IPS-18c (cell line): ENCODE measurements around the gene CATSPERE.
"Not testable (repeated sequence)": the region's sequence is repeated elsewhere in the genome, so short reads cannot be mapped to it uniquely, and the experiment has no call there.

ENCODE experiments used
- H3K4me3 ChIP-seq: 2 replicates; pipeline ENCODE4 v1.7.0; 2013; ENCODE audit warnings: low read depth, mild to moderate bottlenecking, low read length, moderate library complexity; ENCODE audit not compliant: insufficient read depth
- H3K9me3 ChIP-seq: one replicate; pipeline ENCODE4 v1.6.1; 2013; ENCODE audit warnings: mild to moderate bottlenecking, low read length, moderate library complexity; ENCODE audit not compliant: control insufficient read depth, insufficient read depth

The CATSPERE gene

GRCh38 chr1:244642526-244642925 is 181.5 kb downstream of the CATSPERE start:
- Histone ChIP-seq H3K9me3 (no peaks in the 10 kb centered on the region), H3K4me3 (no peak overlapping the region)

- no peaks in the 10 kb centered on the region for H3K9me3 ChIP-seq
These were observed 181.9 kb downstream of the CATSPERE start for GRCh38 chr1:244642988-244643387.

DNA sequence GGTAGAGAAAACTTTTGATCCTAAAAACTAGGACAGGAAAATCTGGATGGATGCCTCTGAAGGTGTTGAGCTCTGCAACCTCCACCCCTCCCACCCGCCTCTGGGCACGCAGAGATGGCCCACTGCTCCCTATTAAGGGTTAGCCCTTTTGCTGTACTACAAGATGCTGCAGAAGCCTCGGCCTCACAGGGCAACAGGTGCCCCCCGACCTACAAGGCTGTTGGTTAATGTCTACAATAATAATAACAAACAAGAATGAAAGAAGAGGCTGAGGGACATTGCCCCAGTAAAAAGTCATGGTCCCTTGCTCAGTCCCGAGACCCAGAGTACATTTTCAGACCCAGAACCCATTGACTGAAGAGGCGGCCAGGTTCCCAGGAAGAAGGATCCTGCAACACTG is 184.3 kb downstream of the CATSPERE start:
- H3K4me3 ChIP-seq, result no peak overlapping the region
- no peaks in the 10 kb centered on the region for H3K9me3 ChIP-seq

More at GRCh38 chr1:244642988-244643387, 181.9 kb downstream of the CATSPERE start:
- no peak overlapping the region; the same call in 1 of the 2 replicates for H3K4me3 ChIP-seq

GRCh38 chr1:244645890-244646289 is 184.8 kb downstream of the CATSPERE start:
- no peaks in the 10 kb centered on the region for H3K9me3 ChIP-seq
- no peak overlapping the region for H3K4me3 ChIP-seq

- no peaks in the 10 kb centered on the region for H3K9me3 ChIP-seq
- no peak overlapping the region for H3K4me3 ChIP-seq
These were observed 186.7 kb downstream of the CATSPERE start for GRCh38 chr1:244647819-244648218.

DNA sequence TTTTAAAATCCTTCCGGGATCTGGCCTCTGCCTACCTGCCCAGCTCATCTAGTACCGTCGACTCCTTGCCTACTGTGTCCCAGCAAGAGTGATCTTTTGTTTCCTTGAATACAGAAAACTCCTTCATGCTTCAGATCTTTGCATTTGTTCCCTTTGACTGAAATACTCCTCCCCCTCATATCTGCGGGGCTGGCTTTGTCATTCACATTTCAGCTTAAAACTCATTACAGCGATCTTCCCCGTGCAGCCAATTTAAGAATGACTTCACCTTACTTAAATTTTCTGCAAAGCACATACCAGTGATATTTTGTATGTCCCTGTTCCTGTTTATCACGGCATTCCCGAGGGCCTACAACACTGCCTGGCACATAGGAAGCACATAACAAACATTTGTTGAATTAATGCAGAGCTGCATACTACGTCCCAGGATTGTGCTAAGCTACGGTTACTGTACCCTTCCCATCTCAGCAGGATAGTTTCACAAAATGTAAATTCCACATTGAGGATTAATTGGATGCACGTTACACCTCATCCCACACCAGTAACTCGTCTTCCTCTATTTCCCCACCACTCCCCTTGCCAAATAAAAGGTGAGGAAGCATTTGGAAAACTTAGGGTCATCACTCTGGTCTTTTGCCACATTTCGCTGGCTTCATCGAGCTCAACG is 191.0 kb downstream of the CATSPERE start:
- H3K4me3 ChIP-seq, result peak overlapping the region; percentile 43; the same call in 1 of the 2 replicates
- H3K9me3 ChIP-seq, result no peaks in the 10 kb centered on the region

DNA sequence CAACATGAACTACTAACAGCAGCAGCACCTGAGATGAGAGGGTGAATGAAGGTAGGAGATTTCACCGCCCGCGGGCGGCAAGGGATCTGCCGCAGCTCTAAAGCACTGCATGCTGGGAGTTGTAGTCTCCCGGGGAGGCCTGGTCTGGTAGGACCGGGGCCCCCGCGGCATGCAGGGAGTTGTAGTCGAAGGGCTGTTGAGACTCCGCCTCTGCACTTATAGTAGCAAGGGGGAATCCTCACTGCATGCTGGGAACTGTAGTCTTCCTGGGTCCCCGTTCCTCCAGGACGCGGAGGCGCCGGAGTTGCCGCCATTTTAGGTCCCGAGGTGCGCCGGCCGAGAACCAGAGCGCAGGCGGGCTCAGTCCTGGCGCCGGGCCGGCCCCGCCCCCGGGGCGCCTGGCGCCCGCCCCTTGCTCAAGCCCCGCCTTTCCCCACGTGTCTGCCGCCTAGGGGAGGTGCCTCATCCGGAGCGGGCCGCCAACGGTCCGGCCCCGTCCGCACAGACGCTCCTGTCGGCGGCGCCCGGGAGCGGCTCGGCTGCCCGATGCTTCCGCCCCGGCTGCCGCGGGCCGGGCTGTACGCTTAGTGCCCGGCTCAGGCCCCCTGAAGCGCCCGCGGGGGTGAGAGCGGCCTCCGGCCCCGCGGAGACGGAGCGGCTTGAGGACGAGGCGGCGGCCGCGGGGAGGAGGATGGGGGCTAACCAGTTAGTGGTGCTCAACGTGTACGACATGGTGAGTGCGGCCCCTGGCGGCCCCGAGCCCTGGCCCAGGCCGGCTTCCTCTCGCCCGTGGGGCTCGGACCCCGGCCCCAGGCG is 191.8 kb downstream of the CATSPERE start, which contains the start of gene DESI2:
Gene DESI2, plus strand, starts transcription at position 504 of the 816 bp plus-strand sequence. Its CDS starts 188 bp downstream, at position 692.
- H3K9me3 ChIP-seq, result no peaks in the 10 kb centered on the region

DNA sequence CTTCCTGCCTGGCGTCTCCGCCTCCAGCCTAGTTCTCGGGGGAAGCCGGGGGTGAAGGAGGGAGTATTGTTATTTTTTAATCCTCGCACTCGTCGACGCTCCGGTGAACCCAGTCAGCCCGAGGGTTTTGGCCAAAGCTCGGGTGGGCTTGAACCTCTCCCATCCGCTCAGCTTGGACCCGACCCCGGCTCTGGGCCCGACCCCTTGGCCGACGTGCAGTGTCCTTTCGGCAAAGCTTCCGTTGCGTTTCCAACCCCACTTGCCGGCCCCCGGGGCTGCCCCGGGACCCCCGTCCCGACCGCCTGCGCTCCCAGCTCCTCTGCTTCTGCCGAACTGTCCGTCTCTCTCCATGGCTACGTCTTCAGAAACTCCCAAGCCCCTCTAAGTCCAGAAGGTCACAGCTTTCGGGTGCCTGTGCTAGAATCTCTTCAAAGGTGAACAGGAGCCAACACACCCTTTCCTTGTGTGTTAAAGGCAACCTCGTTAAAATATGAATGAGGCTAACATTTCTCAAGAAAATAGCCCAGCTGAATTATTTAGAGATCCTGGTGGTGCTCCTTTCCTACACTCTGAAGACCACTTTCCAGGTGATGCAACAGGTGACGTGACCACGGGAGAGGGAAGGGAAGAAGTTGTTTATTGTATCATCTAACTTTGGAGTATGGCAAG is 192.5 kb downstream of the CATSPERE start:
- peak overlapping the region; percentile 92 for H3K4me3 ChIP-seq

More for the DNA sequence above, 191.8 kb downstream of the CATSPERE start, which contains the start of gene DESI2:
- peak within 1 kb of the TSS; percentile 92 for H3K4me3 ChIP-seq

GRCh38 chr1:244654108-244655038 is 193.3 kb downstream of the CATSPERE start:
- Histone ChIP-seq H3K4me3 (peak overlapping the region; percentile 92), H3K9me3 (no peaks in the 10 kb centered on the region)

More for the DNA sequence above, 192.5 kb downstream of the CATSPERE start:
- no peaks in the 10 kb centered on the region for H3K9me3 ChIP-seq

DNA sequence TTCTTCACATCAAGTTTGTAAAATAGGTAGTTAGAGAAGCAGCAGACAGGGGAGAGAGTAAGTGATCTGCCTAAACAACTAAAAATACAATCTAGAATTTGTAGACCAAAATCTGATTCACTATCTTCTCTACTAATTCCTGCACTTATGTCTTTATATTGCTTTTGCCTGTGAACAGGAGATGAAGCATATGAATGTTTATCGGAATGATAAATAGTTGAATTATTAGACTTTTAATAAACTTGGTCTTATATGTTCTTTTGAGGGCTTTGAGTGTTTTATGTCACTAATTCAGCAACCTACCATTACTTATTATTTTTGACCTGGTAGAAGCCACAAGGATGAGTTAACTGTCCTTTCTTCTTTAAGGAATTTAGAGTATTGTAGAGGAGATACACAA is 194.1 kb downstream of the CATSPERE start:
- Histone ChIP-seq H3K4me3 (peak overlapping the region; percentile 92; the same call in 1 of the 2 replicates), H3K9me3 (no peaks in the 10 kb centered on the region)

GRCh38 chr1:244657421-244657820 is 196.3 kb downstream of the CATSPERE start:
- Histone ChIP-seq H3K9me3 (no peaks in the 10 kb centered on the region), H3K4me3 (no peak overlapping the region)

DNA sequence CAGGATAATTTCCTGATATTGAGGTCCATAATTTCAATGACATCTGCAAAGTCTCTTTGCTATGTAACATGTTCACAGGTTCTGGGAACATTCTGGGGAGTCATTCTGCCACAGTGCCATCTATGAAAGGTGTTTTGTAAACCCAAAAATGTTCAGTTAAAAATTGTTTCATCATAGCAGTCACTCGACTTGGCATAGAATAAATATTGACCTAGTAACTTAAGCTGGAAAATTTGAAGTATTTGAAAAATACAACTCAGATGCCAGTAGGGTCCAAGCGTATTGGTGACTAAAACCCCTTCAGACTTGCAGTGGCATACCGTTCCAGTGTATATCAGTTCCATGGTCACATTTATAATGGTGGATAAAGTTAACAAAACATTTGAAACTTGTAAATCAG is 198.6 kb downstream of the CATSPERE start:
- H3K9me3 ChIP-seq, result no peaks in the 10 kb centered on the region
- H3K4me3 ChIP-seq, result no peak overlapping the region

- no peak overlapping the region for H3K4me3 ChIP-seq
- H3K9me3 ChIP-seq, result no peaks in the 10 kb centered on the region
These were observed 199.5 kb downstream of the CATSPERE start for GRCh38 chr1:244660595-244660994.

GRCh38 chr1:244661569-244662312 is 200.7 kb downstream of the CATSPERE start:
- not testable (repeated sequence) for H3K9me3 ChIP-seq, H3K4me3 ChIP-seq

GRCh38 chr1:244662599-244662998 is 201.5 kb downstream of the CATSPERE start:
- H3K4me3 ChIP-seq, result no peak overlapping the region

GRCh38 chr1:244664353-244664752 is 203.3 kb downstream of the CATSPERE start:
- Histone ChIP-seq H3K9me3 (no peaks in the 10 kb centered on the region), H3K4me3 (no peak overlapping the region)

More at GRCh38 chr1:244662599-244662998, 201.5 kb downstream of the CATSPERE start:
- H3K9me3 ChIP-seq, result no peaks in the 10 kb centered on the region
